Left kidney (tissue), 2 donors: ENCODE data around the gene CCDC88C. TPM values are rescaled to one million over a fixed set of nuclear protein-coding genes. Genes with fewer than 3 reads are reported as not detected.
"Not testable (repeated sequence)": the region's sequence is repeated elsewhere in the genome, so short reads cannot be mapped to it uniquely, and the experiment has no call there.

Experiments
- DNase-seq: peaks from one replicate; pipeline ENCODE4 v3.0.0-alpha.2; 2013
- polyA plus RNA-seq: library from polyadenylated mRNA; unstranded; fragments of 120-200 nt; gene quantifications from one replicate; pipeline ENCODE4 v1.2.1, GENCODE V29; 2013; ENCODE audit not compliant: insufficient read length

Gene CCDC88C
- polyA plus RNA-seq, 1 donor: 42.5 TPM

- DNase-seq: no peak
Measured at GRCh38 chr14:91269076-91269991, 148.3 kb downstream of the CCDC88C start.

- DNase-seq: no peak
Measured at GRCh38 chr14:91267965-91268437, 149.6 kb downstream of the CCDC88C start.

- not testable (repeated sequence) for DNase-seq
Measured at GRCh38 chr14:91266276-91266675, 151.3 kb downstream of the CCDC88C start.

- DNase-seq: no peak
Measured at GRCh38 chr14:91265404-91265803, 152.2 kb downstream of the CCDC88C start.

- no peak for DNase-seq
Measured at GRCh38 chr14:91264151-91265150, 153.2 kb downstream of the CCDC88C start.

GRCh38 chr14:91263329-91263728, 154.3 kb downstream of the CCDC88C start:
- no peak for DNase-seq

- DNase-seq: no peak
Measured at GRCh38 chr14:91261986-91262549, 155.6 kb downstream of the CCDC88C start.

GRCh38 chr14:91261115-91261514, 156.5 kb downstream of the CCDC88C start:
- no peak for DNase-seq

- DNase-seq: no peak
Measured at GRCh38 chr14:91258876-91259275, 158.7 kb downstream of the CCDC88C start.

- DNase-seq: no peak
Measured at GRCh38 chr14:91258011-91258618, 159.5 kb downstream of the CCDC88C start.

- no peak for DNase-seq
Measured at GRCh38 chr14:91257328-91258010, 160.2 kb downstream of the CCDC88C start.

GRCh38 chr14:91256661-91257060, 161.0 kb downstream of the CCDC88C start:
- DNase-seq: no peak

GRCh38 chr14:91255026-91255695, 162.5 kb downstream of the CCDC88C start:
- DNase-seq: no peak

GRCh38 chr14:91254461-91254860, 163.2 kb downstream of the CCDC88C start:
- DNase-seq: no peak

- no peak for DNase-seq
Measured at GRCh38 chr14:91253795-91254323, 163.8 kb downstream of the CCDC88C start.

- no peak for DNase-seq
Measured at GRCh38 chr14:91252871-91253794, 164.5 kb downstream of the CCDC88C start.

GRCh38 chr14:91250912-91251311, 166.7 kb downstream of the CCDC88C start:
- DNase-seq: no peak

GRCh38 chr14:91249841-91250616, 167.6 kb downstream of the CCDC88C start:
- DNase-seq: no peak
